ENCODE measurements around the gene LYZ. TPM values are rescaled to one million over a fixed set of nuclear protein-coding genes. Genes with fewer than 3 reads are reported as not detected.

The LYZ gene
- total RNA-seq, 1 experiment from 2014 or later, result not detected

DNA sequence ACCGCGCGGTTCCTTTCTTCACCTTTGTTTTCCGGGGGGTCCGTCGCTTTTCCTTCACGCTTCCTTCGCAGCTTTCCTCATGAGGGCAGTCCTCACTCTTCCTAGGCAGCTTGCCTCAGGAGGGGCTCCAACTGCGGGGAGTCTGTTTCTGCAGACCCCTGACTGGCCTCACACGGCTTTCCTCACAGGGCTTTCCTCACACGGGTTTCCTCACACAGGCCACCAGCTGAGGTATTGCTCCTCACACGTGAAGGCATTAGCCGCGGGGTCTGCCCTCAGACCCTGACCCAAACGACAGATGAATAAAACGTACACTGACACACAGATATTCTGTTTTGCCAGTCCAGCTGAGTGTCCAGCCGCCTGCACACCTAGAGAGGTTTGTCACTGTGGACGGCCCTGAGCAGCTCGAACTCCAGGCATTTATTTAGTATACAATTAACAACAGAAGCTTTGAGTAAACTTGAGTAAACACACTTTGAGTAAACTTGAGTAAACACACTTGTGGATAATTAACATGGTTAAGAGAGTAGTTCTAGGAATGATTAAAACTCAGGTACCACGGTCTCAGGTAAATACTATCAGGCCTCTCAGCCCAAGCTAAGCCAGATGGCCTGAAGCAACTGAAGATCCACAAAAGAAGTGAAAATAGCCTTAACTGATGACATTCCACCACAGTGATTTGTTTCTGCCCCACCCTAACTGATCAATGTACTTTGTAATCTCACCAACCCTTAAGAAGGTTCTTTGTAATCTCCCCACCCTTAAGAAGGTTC, 16.1 kb upstream of the LYZ start:
- Histone ChIP-seq H3K27me3 (ENCODE audit: control insufficient read depth, insufficient read depth, low read length) (no peaks in the 10 kb centered on the region), H3K4me3 (ENCODE audit: insufficient read depth, low read depth, low read length) (no peak overlapping the region), H3K36me3 (replicated peaks; ENCODE audit: control insufficient read depth, insufficient read depth, low read length) (no peaks in the 10 kb centered on the region)
- DNase-seq, result no peak

DNA sequence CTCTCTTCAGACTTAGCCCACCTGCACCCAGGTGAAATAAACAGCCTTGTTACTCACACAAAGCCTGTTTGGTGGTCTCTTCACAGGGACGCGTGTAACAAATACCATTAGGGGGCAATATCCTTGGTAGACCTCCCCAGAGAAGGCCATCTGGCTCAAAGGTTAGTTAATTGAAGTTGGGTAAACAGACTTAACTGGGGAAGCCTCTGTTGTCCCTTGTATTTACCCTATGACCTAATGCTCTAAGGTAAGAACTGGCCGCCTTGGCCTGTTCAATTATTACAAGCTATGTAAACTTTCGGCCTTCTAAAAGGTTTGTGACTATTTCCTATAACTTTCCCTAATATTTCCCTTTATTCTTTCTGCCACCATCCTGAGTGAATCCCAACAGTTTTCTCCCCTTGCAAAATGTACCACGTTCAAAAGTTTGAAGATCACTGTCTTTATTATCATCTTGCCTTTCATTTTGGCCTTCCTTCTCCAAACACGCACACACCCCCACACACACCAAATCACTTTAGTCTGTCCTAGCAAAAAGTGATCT, 15.3 kb upstream of the LYZ start:
- DNase-seq, result no peak
- Histone ChIP-seq H3K36me3 (replicated peaks; ENCODE audit: control insufficient read depth, insufficient read depth, low read length) (no peaks in the 10 kb centered on the region), H3K27me3 (ENCODE audit: control insufficient read depth, insufficient read depth, low read length) (no peaks in the 10 kb centered on the region), H3K4me3 (ENCODE audit: insufficient read depth, low read depth, low read length) (no peak overlapping the region)

DNA sequence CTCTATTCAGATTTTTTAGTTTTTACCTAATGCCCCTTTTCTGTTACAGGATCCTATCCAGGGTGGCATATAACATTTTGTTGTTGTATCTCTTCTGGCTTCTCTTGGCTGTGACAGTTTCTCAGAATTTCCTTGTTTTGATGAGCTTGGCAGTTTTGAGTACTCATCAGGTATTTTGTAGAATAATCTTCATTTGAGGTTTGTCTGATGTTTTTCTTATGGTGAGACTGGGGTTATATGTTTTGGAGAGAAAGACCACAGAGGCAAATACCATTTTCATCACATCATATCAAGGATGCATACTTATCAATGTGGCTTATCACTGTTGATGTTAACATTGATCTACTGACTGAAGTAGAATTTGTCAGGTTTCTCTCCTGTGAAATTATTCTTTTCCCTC, 14.0 kb upstream of the LYZ start:
- DNase-seq, result no peak

DNA sequence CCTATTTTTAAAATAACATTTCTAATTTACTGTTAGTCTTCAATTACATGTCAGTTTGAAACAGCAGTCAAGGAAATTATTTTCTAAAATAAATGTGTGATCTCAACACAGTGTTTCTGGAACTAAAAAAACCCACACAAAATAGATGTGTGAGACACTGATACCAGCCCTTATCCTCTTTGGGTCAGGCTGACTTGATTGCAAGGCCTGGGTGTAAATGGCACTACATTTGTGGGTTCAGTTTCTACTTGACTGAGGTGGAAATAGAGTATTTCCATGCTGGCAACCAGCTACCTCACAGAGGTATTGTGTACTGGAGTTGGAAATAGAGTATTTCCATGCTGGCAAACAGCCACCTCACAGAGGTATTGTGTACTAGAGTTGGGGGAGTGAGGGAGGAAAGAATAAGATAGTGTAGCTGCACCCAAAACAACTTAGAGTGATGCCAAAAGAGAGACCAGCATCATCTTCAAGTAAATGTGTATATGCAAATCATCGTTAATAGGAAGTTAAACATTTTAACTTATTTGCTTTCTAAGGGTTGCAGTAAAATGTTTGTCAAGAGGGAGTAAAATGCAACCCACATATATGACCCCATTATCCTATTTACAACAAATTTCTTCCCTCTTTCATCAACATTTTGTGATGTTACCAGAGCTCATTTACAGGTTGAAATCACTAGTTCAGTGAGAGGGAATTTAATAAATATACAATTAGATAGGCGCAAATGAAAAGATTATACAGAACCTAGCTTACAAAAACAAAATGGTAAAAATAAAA, 10.7 kb upstream of the LYZ start:
- DNase-seq, result no peak
- H3K27me3 ChIP-seq (ENCODE audit: control insufficient read depth, insufficient read depth, low read length), result no peaks in the 10 kb centered on the region
- no peaks in the 10 kb centered on the region for H3K36me3 ChIP-seq (replicated peaks; ENCODE audit: control insufficient read depth, insufficient read depth, low read length)
- no peak overlapping the region for H3K4me3 ChIP-seq (ENCODE audit: insufficient read depth, low read depth, low read length)

More for the DNA sequence above, 14.0 kb upstream of the LYZ start:
- Histone ChIP-seq H3K36me3 (replicated peaks; ENCODE audit: control insufficient read depth, insufficient read depth, low read length) (no peaks in the 10 kb centered on the region), H3K27me3 (ENCODE audit: control insufficient read depth, insufficient read depth, low read length) (no peaks in the 10 kb centered on the region), H3K4me3 (ENCODE audit: insufficient read depth, low read depth, low read length) (no peak overlapping the region)

GRCh38 chr12:69338120-69338859, 9.9 kb upstream of the LYZ start:
- Histone ChIP-seq H3K27me3 (ENCODE audit: control insufficient read depth, insufficient read depth, low read length) (no peaks in the 10 kb centered on the region), H3K36me3 (replicated peaks; ENCODE audit: control insufficient read depth, insufficient read depth, low read length) (no peaks in the 10 kb centered on the region), H3K4me3 (ENCODE audit: insufficient read depth, low read depth, low read length) (no peak overlapping the region)
- DNase-seq, result no peak

- DNase-seq, result no peak
- no peaks in the 10 kb centered on the region for H3K36me3 ChIP-seq (replicated peaks; ENCODE audit: control insufficient read depth, insufficient read depth, low read length)
- no peak overlapping the region for H3K4me3 ChIP-seq (ENCODE audit: insufficient read depth, low read depth, low read length)
- no peaks in the 10 kb centered on the region for H3K27me3 ChIP-seq (ENCODE audit: control insufficient read depth, insufficient read depth, low read length)
Observed at GRCh38 chr12:69338936-69339335, 9.2 kb upstream of the LYZ start.

GRCh38 chr12:69339999-69340398, 8.2 kb upstream of the LYZ start:
- Histone ChIP-seq H3K36me3 (replicated peaks; ENCODE audit: control insufficient read depth, insufficient read depth, low read length) (no peaks in the 10 kb centered on the region), H3K27me3 (ENCODE audit: control insufficient read depth, insufficient read depth, low read length) (no peaks in the 10 kb centered on the region), H3K4me3 (ENCODE audit: insufficient read depth, low read depth, low read length) (no peak overlapping the region)
- DNase-seq, result no peak

DNA sequence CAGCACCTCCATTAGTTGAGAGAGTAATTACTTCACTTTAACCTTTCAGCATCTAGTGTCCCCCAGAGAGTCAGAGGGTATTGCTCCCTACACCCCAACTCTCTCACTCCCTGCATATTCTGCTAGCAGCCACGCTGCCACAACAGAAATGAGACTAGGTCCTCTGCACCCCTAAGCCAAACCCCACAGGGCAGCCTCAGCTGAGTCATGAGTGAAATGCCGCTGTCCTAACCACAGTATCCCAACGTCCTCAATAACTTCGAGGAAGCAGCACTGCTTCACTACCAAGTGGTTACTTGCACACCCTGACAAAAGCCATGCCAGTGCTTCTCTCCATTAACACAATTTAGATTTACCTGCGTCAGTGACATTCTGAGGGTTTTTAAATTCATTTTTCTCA, 6.9 kb upstream of the LYZ start:
- no peaks in the 10 kb centered on the region for H3K36me3 ChIP-seq (replicated peaks; ENCODE audit: control insufficient read depth, insufficient read depth, low read length)
- no peak for DNase-seq
- no peaks in the 10 kb centered on the region for H3K27me3 ChIP-seq (ENCODE audit: control insufficient read depth, insufficient read depth, low read length)
- no peak overlapping the region for H3K4me3 ChIP-seq (ENCODE audit: insufficient read depth, low read depth, low read length)

DNA sequence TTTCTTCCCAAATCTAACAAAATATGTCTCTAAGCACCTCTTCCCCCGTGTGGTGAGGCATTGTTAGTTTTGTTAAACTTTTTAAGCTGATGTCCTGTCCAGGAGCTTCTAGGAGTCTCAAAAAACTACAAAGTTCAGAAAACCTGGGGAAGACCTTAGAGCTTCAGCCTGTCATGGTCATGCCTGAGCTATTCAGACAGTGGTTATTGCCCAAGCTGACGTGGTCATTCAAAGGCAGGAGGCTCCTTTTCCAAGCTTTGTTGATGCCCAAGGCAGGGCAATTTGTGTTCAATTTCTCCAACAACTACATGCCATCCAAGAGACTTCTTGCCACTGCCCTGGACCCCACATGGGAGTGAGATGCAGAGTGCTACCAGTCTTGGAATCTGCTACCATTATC, 5.8 kb upstream of the LYZ start:
- no peaks in the 10 kb centered on the region for H3K36me3 ChIP-seq (replicated peaks; ENCODE audit: control insufficient read depth, insufficient read depth, low read length)

GRCh38 chr12:69343357-69343756, 4.8 kb upstream of the LYZ start:
- no peak for DNase-seq
- H3K36me3 ChIP-seq (replicated peaks; ENCODE audit: control insufficient read depth, insufficient read depth, low read length), result no peaks in the 10 kb centered on the region
- H3K4me3 ChIP-seq (ENCODE audit: insufficient read depth, low read depth, low read length), result no peak overlapping the region
- no peaks in the 10 kb centered on the region for H3K27me3 ChIP-seq (ENCODE audit: control insufficient read depth, insufficient read depth, low read length)

More for the DNA sequence above, 5.8 kb upstream of the LYZ start:
- Histone ChIP-seq H3K27me3 (ENCODE audit: control insufficient read depth, insufficient read depth, low read length) (no peaks in the 10 kb centered on the region), H3K4me3 (ENCODE audit: insufficient read depth, low read depth, low read length) (no peak overlapping the region)
- DNase-seq, result no peak

DNA sequence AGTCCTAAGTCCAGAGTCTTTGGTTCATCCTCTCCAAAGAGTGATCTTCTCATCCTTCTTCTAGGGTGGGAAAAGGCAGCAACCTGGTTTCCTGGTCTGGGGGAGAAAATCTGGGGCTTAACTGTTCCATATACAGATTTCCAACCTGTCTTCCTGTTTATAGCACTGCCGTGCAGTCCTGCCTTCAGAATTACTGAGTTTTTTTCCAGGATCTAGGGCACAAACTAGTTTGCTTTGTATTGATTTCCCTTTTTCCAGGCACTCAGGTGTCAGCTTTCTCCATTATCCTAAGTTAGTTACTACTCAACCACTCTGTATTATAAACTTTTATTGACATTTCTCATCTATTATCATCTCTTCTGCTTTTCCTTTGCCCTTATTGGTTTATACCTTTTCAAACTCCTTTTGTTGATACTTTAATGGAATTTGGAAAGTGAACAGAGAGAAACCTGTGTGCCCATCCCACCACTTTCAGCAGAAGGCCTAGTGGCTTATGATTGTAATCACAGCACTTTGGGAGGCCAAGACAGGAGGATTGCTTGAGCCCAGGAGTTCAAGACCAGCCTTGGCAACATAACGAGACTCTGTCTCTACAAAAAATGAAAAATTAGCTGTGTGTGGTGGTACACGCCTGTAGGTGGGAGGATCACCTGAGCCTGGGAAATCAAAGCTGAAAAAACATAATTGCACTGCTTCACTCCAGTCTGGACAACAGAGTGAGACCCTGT, 4.1 kb upstream of the LYZ start:
- Histone ChIP-seq H3K27me3 (ENCODE audit: control insufficient read depth, insufficient read depth, low read length) (no peaks in the 10 kb centered on the region), H3K4me3 (ENCODE audit: insufficient read depth, low read depth, low read length) (no peak overlapping the region)

GRCh38 chr12:69345077-69345476, 3.1 kb upstream of the LYZ start:
- DNase-seq, result no peak
- Histone ChIP-seq H3K36me3 (replicated peaks; ENCODE audit: control insufficient read depth, insufficient read depth, low read length) (no peaks in the 10 kb centered on the region), H3K27me3 (ENCODE audit: control insufficient read depth, insufficient read depth, low read length) (no peaks in the 10 kb centered on the region), H3K4me3 (ENCODE audit: insufficient read depth, low read depth, low read length) (no peak overlapping the region)

More for the DNA sequence above, 4.1 kb upstream of the LYZ start:
- H3K36me3 ChIP-seq (replicated peaks; ENCODE audit: control insufficient read depth, insufficient read depth, low read length), result no peaks in the 10 kb centered on the region
- no peak for DNase-seq

GRCh38 chr12:69345742-69346141, 2.4 kb upstream of the LYZ start:
- DNase-seq, result no peak
- no peaks in the 10 kb centered on the region for H3K36me3 ChIP-seq (replicated peaks; ENCODE audit: control insufficient read depth, insufficient read depth, low read length)
- H3K27me3 ChIP-seq (ENCODE audit: control insufficient read depth, insufficient read depth, low read length), result no peaks in the 10 kb centered on the region
- H3K4me3 ChIP-seq (ENCODE audit: insufficient read depth, low read depth, low read length), result no peak overlapping the region

- no peaks in the 10 kb centered on the region for H3K27me3 ChIP-seq (ENCODE audit: control insufficient read depth, insufficient read depth, low read length)
- DNase-seq, result no peak
- no peaks in the 10 kb centered on the region for H3K36me3 ChIP-seq (replicated peaks; ENCODE audit: control insufficient read depth, insufficient read depth, low read length)
- H3K4me3 ChIP-seq (ENCODE audit: insufficient read depth, low read depth, low read length), result no peak overlapping the region
Observed at GRCh38 chr12:69350002-69350626, 1.9 kb downstream of the LYZ start.
